Measurements from ENCODE around the gene ANKRD63.

DNA sequence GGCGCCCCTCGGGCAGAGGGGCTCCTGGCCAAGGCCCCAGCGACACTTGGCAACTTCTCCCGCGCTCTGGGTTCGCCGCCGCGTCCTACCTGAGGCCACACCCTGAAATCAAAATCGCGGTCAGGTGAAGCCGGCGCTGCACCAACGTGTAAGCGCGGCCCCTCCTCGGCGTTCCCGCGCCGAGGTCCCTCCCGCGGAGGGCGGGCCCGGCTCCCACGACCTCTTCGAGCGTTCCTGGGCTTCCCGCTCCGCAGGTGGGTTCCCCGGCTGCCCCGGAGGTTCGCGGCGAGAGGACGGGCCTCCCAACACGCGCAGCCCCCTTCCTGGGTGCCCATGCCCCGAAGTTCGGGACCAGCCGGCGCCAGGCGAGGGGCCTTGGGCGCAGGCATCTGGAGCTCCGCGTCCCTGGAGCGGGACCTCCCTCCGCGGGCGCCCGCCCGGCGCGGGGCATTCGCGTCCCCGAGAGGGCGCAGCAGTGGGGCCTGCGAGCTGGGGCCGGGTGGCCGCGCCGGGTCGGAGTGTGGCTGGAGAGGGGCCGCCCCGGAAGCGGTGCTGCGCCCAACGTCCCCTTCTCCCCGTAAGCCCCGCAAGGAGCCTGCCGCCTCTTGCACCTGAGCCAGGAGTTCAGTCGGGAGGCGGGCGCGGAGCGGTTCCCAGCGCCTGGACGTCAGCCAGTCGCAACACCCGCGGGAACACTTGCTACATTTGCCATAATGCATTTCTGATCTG, 30.3 kb downstream of the ANKRD63 start:
- TF ChIP-seq, protein P1, sequence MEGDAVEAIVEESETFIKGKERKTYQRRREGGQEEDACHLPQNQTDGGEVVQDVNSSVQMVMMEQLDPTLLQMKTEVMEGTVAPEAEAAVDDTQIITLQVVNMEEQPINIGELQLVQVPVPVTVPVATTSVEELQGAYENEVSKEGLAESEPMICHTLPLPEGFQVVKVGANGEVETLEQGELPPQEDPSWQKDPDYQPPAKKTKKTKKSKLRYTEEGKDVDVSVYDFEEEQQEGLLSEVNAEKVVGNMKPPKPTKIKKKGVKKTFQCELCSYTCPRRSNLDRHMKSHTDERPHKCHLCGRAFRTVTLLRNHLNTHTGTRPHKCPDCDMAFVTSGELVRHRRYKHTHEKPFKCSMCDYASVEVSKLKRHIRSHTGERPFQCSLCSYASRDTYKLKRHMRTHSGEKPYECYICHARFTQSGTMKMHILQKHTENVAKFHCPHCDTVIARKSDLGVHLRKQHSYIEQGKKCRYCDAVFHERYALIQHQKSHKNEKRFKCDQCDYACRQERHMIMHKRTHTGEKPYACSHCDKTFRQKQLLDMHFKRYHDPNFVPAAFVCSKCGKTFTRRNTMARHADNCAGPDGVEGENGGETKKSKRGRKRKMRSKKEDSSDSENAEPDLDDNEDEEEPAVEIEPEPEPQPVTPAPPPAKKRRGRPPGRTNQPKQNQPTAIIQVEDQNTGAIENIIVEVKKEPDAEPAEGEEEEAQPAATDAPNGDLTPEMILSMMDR (IDR thresholded peaks at IDR 0.05), result no peak
- no peak for TF ChIP-seq EZH2 (IDR thresholded peaks at IDR 0.05; ENCODE audit: borderline replicate concordance, insufficient read depth, low read depth, low read length, poor library complexity, severe bottlenecking)

Data from B cell (primary cell).